HEK293T (cell line): ENCODE results near the gene SEZ6L.

Source experiments
- ARNT ChIP-seq: fragments of 450-650 bp; IDR thresholded peaks from 2 replicates; pipeline ENCODE4 v1.6.1; 2017; ENCODE audit warnings: mild to moderate bottlenecking
- BHLHE40 ChIP-seq: fragments of 450-650 bp; IDR thresholded peaks from 2 replicates; pipeline ENCODE4 v1.6.1; 2016; ENCODE audit warnings: mild to moderate bottlenecking, moderate library complexity, borderline replicate concordance
- ELF4 ChIP-seq: fragments of 450-650 bp; IDR thresholded peaks from 2 replicates; pipeline ENCODE4 v1.6.1; 2017; ENCODE audit warnings: antibody characterized with exemption
- FOXA1 ChIP-seq: fragments of 450-650 bp; IDR thresholded peaks from 2 replicates; pipeline ENCODE4 v1.6.1; 2016; ENCODE audit warnings: mild to moderate bottlenecking
- FOXK2 ChIP-seq: fragments of 450-650 bp; IDR thresholded peaks from 2 replicates; pipeline ENCODE4 v1.6.1; 2016; ENCODE audit warnings: mild to moderate bottlenecking
- FOXM1 ChIP-seq: fragments of 450-650 bp; IDR thresholded peaks from 2 replicates; pipeline ENCODE4 v1.6.1; 2017; ENCODE audit warnings: mild to moderate bottlenecking, borderline replicate concordance
- L3MBTL2 ChIP-seq: fragments of 450-650 bp; conservative IDR thresholded peaks from 2 replicates; pipeline ENCODE4 v1.6.1; 2016; ENCODE audit warnings: mild to moderate bottlenecking
- LEF1 ChIP-seq: fragments of 450-650 bp; IDR thresholded peaks from 2 replicates; pipeline ENCODE4 v1.6.1; 2017; ENCODE audit warnings: mild to moderate bottlenecking, borderline replicate concordance
- PKNOX1 ChIP-seq: fragments of 450-650 bp; IDR thresholded peaks from 2 replicates; pipeline ENCODE4 v1.6.1; 2016
- SP1 ChIP-seq: fragments of 450-650 bp; IDR thresholded peaks from 2 replicates; pipeline ENCODE4 v1.6.1; 2017
- SUZ12 ChIP-seq: fragments of 450-650 bp; IDR thresholded peaks from 2 replicates; pipeline ENCODE4 v1.6.1; 2016; ENCODE audit warnings: mild to moderate bottlenecking

GRCh38 chr22:26202280-26202924 is 33.1 kb downstream of the SEZ6L start:
- TF ChIP-seq FOXM1, result no peak
- TF ChIP-seq FOXK2, result no peak
- TF ChIP-seq BHLHE40, result no peak
- no peak for TF ChIP-seq FOXA1
- no peak for TF ChIP-seq L3MBTL2
- no peak for TF ChIP-seq SUZ12
- no peak for TF ChIP-seq SP1
- no peak for TF ChIP-seq ELF4
- TF ChIP-seq LEF1, result no peak
- no peak for TF ChIP-seq ARNT
- TF ChIP-seq PKNOX1, result no peak
